ENCODE results near the gene CACNG7.

GRCh38 chr19:53978975-53979801 lies 70.1 kb downstream of the CACNG7 start:
- TF ChIP-seq CTCF (IDR thresholded peaks at IDR 0.05) = no peak
- no peak for TF ChIP-seq POLR2A (IDR thresholded peaks at IDR 0.05)

All from testis (tissue), 2 donors.